GM03348 (cell line): ENCODE results near the gene NHERF2.
A peak's percentile ranks its signal among the peaks of the same experiment; 100 is the strongest.

Experiments
- DNase-seq: peaks from one replicate; pipeline ENCODE4 v3.0.0; 2012; ENCODE audit warnings: low spot score

The NHERF2 gene

DNA sequence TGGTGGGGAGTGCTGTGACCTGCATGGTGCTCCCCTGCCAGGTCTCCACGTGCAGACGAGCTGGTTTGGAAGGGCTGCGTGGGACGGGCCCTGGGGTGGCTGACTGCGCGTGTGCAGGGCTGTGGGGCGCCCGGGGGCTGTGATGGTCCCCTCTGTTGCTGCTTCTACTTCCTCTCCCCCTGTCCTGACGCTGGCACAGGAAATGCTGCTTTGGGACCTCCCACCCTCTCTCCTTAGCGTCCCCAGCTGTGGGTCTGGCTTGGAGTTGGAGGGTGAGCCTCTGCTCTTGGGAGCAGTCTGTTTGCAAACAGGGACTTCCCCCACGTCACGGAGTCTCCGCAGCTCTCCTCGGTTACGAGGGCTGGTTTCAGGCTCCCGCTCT, 56.3 kb downstream of the NHERF2 start:
- DNase-seq = no peak

GRCh38 chr16:2083409-2083808, 56.7 kb downstream of the NHERF2 start:
- DNase-seq = no peak

- no peak for DNase-seq
These were observed 57.4 kb downstream of the NHERF2 start for GRCh38 chr16:2083876-2084780.

DNA sequence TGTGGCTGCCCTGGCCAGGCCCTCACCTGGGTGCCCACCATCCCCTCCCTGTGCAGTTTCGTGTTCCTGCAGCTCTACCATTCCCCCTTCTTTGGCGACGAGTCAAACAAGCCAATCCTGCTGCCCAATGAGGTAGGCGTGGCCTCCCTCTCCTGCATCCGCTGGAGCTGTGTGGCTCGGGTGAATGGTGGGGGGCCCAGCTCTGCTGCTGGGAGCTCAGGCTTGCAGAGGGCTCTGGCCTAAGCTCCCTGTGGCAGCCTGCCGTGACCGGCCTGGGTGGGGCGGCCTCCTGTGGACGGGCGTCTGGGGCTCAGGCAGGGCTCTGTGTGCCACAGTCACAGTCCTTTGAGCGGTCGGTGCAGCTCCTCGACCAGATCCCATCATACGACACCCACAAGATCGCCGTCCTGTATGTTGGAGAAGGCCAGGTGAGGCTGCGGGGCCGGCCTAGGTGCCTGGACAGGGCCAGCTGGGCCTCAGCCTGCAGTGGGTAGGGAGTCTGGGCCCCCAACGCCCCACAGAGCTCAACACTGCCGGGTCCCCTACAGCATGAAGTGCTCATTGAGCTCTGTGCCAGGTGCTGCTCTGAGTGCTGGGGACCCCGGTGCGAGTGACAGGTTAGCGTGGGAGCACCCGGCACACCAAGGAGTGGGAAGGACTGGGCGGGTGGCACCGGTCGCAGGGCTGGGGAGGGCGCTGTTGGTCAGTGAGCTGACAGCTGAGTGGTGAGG, 58.4 kb downstream of the NHERF2 start:
- DNase-seq = no peak

GRCh38 chr16:2085669-2086068, 59.0 kb downstream of the NHERF2 start:
- DNase-seq = peak; percentile 75

DNA sequence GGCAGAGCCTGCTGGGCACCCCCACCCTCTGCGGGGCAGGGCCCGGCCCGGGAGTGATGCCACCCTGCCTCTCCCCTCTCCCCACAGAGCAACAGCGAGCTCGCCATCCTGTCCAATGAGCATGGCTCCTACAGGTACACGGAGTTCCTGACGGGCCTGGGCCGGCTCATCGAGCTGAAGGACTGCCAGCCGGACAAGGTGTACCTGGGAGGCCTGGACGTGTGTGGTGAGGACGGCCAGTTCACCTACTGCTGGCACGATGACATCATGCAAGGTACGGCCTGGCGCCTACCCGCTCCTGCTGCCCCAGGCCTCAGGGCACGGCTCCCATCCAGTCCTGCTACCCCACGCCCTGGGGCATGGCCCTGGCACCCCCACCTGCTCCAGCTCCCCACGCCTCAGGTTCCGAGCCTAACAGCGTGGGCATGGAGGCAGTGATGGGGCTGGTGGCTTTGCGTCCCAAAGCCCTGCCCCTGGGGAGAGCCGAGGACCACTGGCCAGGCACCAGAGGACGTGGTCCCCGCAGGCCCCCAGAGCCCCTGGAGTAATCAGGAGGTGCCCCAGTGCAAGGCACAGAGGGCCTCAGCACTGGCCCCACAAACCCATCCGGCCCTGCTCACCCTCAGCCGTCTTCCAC, 59.5 kb downstream of the NHERF2 start:
- no peak for DNase-seq

DNA sequence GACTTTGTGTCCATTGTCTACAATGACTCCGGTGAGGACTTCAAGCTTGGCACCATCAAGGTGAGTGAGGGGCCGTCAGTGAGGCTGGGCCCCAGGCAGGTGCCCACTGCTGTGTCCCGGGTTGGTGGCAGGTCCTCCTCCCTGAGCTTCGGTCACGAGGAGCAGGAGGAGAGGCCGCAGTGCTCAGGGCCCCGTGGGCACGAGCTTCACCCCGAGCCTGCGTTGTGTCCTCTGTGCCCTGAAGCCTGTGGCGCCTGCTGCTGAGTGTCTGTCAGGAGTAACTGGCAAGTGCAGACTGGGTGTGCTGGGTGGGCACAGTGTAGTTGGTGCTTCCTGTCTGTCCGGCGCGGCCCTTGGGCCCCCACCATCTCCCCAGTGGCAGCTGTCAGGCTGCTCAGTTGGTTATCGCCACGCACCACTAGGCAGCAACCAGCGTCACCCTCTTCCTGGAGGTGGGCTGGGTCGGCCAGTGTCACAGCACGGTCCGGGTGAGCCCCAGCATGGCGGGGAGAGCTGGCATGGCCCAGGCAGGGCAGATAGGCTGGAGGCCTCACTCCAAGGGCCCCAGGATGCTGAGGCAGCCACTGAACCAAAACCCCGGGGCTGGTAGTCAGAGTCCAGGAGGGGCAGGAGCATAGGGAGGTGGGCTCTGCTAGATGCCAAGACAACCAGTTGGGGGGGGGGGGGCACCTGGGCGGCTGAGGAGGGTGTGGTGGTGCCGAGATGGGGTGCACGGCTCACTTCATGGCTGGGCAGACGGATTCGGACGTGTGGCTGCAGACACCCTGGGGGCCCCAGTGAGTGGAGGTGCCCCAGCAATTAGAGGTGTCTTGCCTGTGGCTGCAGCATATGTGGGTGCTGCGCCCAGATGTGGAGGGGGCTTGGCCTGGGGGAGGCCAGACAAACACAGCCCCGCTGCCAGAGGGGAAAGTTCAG, 60.4 kb downstream of the NHERF2 start:
- no peak for DNase-seq

DNA sequence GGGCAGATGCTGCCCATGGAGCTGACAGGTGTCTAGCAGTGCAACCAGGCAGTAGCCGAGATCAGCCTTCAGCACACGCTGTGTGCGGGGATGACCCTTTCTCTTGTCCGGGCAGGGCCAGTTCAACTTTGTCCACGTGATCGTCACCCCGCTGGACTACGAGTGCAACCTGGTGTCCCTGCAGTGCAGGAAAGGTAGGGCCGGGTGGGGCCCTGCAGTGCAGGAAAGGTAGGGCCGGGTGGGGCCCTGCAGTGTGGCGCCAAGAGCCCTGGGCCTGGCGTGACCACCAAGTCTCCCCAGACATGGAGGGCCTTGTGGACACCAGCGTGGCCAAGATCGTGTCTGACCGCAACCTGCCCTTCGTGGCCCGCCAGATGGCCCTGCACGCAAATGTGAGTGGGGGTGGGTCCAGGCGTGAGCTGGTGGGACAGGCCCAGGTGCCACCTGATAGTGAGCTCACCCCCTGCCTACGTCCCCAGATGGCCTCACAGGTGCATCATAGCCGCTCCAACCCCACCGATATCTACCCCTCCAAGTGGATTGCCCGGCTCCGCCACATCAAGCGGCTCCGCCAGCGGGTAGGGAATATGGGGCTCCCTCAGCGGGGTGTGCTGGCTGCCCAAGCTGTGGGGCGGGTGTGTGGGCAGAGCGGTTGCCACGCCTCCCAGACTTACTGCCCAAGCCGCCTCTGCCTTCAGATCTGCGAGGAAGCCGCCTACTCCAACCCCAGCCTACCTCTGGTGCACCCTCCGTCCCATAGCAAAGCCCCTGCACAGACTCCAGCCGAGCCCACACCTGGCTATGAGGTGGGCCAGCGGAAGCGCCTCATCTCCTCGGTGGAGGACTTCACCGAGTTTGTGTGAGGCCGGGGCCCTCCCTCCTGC, 61.3 kb downstream of the NHERF2 start:
- DNase-seq = no peak
